Psoas muscle (tissue), 8 donors: ENCODE measurements around the gene GPRASP1. TPM values are rescaled to one million over a fixed set of nuclear protein-coding genes. Genes with fewer than 3 reads are reported as not detected.
"Not testable (repeated sequence)": the region's sequence is repeated elsewhere in the genome, so short reads cannot be mapped to it uniquely, and the experiment has no call there.

Source experiments
- ATAC-seq, 4 donors: fragments of 200-7000 bp; cut with Tn5 transposase; one replicate each; pipeline ENCODE4 v1.9.1; 2020; ENCODE audit warnings: moderate library complexity in 3 of 4, mild to moderate bottlenecking in 2 of 4
- DNase-seq, 2 donors: peaks; one replicate each; pipeline ENCODE4 v3.0.0-alpha.2; 2020
- H3K27ac ChIP-seq: fragments of 200-600 bp; one replicate; pipeline ENCODE4 v1.8.0; 2022
- H3K27me3 ChIP-seq, 3 donors: fragments of 200-600 bp in 1 of 3; one replicate each; pipeline versions ENCODE4 v1.6.1 to v1.8.0; 2013 to 2022; ENCODE audit warnings: low read length in 2 of 3, mild to moderate bottlenecking in 2 of 3, moderate library complexity in 1 of 3; ENCODE audit not compliant: insufficient read depth in 3 of 3
- H3K36me3 ChIP-seq, 2 donors: fragments of 200-600 bp in 1 of 2; one replicate each; pipeline versions ENCODE4 v1.6.1 to v1.8.0; 2013 to 2022; ENCODE audit warnings: low read depth in 1 of 2, mild to moderate bottlenecking in 1 of 2, moderate library complexity in 1 of 2; ENCODE audit not compliant: insufficient read depth in 1 of 2
- H3K4me1 ChIP-seq: fragments of 200-600 bp; one replicate; pipeline ENCODE4 v1.8.0; 2022
- H3K4me3 ChIP-seq: fragments of 200-600 bp; one replicate; pipeline ENCODE4 v1.8.0; 2022; ENCODE audit warnings: mild to moderate bottlenecking
- H3K9me3 ChIP-seq: fragments of 200-600 bp; one replicate; pipeline ENCODE4 v1.8.0; 2022
- WGBS, 3 donors: extraction: QIAGEN DNeasy Blood & Tissue Kit; methylation state at CpG; one replicate each; pipeline versions ENCODE4 v1.1.6 to v1.1.7; 2013; 5-methylcytosine and 5-hydroxymethylcytosine counted together
- intact Hi-C, 2 donors: fragments of 100-400 bp; cut with DNase I; formaldehyde crosslinking; loops; one replicate each; pipeline versions ENCODE4 v1.11.0 to v1.14.2; 2022
- polyA plus RNA-seq, 3 donors: library from polyadenylated mRNA; stranded (reverse); fragments of 200-250 nt; gene quantifications; one replicate each; pipeline ENCODE4 v1.2.3, GENCODE V29; 2013
- total RNA-seq, 4 donors: library from RNA; stranded (reverse); fragmentation: NEBNext Ultra II Directional in 2 of 4; extraction: Animal tissue kit (Norgen Biotek cat#: 25700) in 2 of 4; gene quantifications; one replicate each; pipeline versions ENCODE4 v1.2.1 to v1.2.4, GENCODE V29; 2021 to 2023
- TF ChIP-seq, protein P1 (sequence below): fragments of 200-600 bp; IDR thresholded peaks from one replicate; pipeline ENCODE4 v1.8.0; 2022; ENCODE audit warnings: antibody characterized with exemption
- donor health status: healthy with polysubstance abuse.
- donor health status: DM: no; HTN: no; CAD: no; lungs with moderate emphysema.
- donor health status: Bipolar disorder and iron deficiency.
- donor health status: healthy.
- donor health status: DM: yes; HTN: yes; CAD: no.
- donor health status: DM: no; HTN: no; CAD: no.
- donor health status: DM: no; HTN: no; CAD: no.
- donor health status: DM: yes; HTN: yes; CAD: no.

GPRASP1 gene
- total and polyA plus RNA-seq, 7 donors: 0.43 to 7.2 (median 1.2) TPM

DNA sequence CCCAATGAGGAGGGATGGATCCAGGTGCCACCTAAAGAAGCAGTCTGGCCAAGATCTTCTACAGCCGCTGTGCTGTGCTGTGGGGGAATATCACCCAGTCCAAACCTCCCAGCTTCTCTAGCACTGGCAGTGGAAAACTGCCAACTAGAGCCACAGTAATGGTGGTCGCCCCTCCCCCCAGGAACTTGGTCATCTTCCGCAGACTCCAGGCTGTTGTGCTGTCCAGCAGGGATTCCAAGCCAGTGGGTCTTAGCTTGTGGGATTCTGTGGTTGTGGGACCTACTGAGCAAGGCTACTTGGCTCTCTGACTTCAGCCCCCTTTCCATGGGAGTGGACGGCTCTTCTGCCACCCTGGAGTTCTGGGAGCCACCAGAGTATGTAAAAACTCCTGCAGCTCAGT, 18.2 kb downstream of the GPRASP1 start:
- intact Hi-C loops: no loop called here
- Histone ChIP-seq H3K36me3 (no peaks in the 10 kb centered on the region), H3K4me3 (no peak overlapping the region), H3K4me1 (no peaks in the 10 kb centered on the region), H3K9me3 (peaks cover 4% of the 10 kb centered on the region), H3K27me3 (no peaks in the 10 kb centered on the region), H3K27ac (no peak overlapping the region)
- DNase-seq (no peak), ATAC-seq (no peak)
- 73 to 93% (median 88%) methylated on average over 4 of the region's 4 CpGs for WGBS, 3 donors
- TF ChIP-seq, protein P1, sequence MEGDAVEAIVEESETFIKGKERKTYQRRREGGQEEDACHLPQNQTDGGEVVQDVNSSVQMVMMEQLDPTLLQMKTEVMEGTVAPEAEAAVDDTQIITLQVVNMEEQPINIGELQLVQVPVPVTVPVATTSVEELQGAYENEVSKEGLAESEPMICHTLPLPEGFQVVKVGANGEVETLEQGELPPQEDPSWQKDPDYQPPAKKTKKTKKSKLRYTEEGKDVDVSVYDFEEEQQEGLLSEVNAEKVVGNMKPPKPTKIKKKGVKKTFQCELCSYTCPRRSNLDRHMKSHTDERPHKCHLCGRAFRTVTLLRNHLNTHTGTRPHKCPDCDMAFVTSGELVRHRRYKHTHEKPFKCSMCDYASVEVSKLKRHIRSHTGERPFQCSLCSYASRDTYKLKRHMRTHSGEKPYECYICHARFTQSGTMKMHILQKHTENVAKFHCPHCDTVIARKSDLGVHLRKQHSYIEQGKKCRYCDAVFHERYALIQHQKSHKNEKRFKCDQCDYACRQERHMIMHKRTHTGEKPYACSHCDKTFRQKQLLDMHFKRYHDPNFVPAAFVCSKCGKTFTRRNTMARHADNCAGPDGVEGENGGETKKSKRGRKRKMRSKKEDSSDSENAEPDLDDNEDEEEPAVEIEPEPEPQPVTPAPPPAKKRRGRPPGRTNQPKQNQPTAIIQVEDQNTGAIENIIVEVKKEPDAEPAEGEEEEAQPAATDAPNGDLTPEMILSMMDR: no peak

DNA sequence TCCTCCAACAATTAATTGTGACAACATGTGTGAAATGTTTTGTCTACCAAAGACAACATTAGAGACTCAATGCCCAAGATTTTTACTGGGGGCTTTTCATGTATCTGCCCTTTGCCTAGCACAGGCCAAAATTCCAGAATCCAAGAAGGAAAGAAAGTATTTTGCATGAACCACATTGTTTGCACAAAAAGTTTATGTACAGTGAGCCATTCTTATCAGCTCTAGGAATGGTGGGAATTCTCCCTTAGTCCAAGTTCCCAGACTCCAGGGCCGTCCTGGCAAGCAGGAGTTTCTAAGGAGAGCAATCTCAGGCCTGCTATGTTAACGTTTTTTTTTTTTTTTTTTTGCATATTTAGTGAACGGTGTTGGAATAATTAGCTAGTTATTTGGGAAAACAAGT, 21.6 kb downstream of the GPRASP1 start:
- Histone ChIP-seq H3K4me3 (no peak overlapping the region), H3K9me3 (no peaks in the 10 kb centered on the region), H3K27ac (no peak overlapping the region), H3K4me1 (no peaks in the 10 kb centered on the region), H3K36me3 (no peaks in the 10 kb centered on the region), H3K27me3 (no peaks in the 10 kb centered on the region)
- TF ChIP-seq, protein P1: no peak
- intact Hi-C loops: no loop called here
- WGBS, 3 donors: 29 to 74% (median 53%) methylated on average over 3 of the region's 3 CpGs
- ATAC-seq: no peak
- no peak for DNase-seq

DNA sequence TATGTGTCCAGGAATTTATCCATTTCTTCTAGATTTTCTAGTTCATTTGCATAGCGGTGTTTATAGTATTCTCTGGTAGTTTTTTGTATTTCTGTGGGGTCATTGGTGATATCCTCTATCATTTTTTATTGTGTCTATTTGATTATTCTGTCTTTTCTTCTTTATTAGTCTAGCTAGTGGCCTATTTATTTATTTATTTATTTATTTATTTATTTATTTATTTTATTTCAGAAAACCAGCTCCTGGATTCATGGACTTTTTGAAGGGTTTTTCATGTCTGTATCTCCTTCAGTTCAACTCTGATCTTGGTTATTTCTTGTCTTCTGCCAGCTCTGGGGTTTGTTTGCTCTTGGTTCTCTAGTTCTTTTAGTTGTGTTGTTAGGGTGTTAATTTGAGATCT, 26.2 kb downstream of the GPRASP1 start:
- H3K4me3 ChIP-seq, H3K9me3 ChIP-seq, ATAC-seq, H3K27ac ChIP-seq, intact Hi-C loops, DNase-seq, H3K36me3 ChIP-seq, H3K4me1 ChIP-seq, H3K27me3 ChIP-seq: not testable (repeated sequence)
- 68 to 97% (median 93%) methylated on average over 1 of the region's 1 CpG for WGBS, 3 donors

DNA sequence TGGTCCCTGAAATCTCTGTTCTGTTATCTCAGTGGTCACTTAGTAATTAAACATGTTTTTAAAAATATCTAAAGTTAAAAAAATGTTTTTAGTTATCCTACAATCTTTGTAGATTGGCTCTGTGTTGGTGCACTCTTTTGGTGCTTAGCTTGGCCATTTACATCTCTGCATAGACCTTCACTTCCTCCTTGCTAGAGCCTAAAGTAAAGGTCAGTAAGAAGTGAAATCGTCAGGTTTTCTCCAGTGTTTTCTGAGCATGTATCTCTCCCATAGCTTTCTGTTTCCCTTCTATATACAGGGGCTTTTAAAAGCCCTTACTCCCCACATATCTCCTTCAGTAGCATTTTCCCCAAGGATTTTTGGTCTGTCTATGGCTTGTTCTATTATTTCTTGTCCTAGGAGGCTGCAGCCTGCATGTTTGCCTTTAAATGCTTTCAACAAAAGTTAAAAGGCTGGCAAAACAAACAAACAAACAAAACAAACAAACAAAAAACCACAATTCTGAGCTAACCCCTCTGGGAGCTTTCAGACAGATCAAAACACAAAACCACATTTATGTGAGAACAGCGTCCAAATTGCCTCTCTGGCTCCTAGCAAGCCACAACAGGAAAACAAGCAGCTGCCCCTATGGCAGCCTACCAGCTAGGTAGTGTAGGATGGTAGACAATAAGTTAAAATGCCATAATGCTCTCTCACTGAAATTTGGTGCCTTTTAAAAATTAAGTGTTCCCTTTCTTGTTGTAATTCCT, 33.7 kb downstream of the GPRASP1 start:
- H3K4me1 ChIP-seq: no peaks in the 10 kb centered on the region
- no peaks in the 10 kb centered on the region for H3K36me3 ChIP-seq
- no peak overlapping the region for H3K27ac ChIP-seq
- ATAC-seq (no peak), DNase-seq (no peak)
- TF ChIP-seq, protein P1: no peak
- H3K4me3 ChIP-seq: no peak overlapping the region
- peaks cover 9% of the 10 kb centered on the region for H3K9me3 ChIP-seq
- WGBS, 3 donors: 43 to 55% (median 47%) methylated on average over 2 of the region's 2 CpGs
- no peaks in the 10 kb centered on the region for H3K27me3 ChIP-seq
- intact Hi-C loops: no loop called here

DNA sequence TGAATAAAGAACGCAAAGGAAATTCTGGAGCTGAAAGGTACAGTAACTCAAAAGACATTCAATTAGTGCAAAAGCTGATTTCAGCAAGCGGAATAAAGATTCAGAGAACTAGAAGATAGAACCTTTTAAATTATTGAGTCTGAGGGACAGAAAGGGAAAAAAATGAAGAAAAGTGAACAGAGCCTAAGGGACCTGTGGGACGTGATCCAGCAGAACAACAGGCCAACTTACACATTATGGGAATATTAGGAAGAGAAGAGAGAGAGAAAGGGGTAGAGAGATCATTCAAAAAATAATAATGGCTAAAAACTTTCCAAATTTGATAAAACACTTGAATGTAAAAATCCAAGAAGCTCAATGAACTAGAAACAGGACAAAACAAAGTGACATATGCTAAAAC, 43.5 kb downstream of the GPRASP1 start:
- WGBS, 3 donors: 71 to 97% (median 92%) methylated on average over 3 of the region's 3 CpGs
- intact Hi-C loops: no loop called here

More for the DNA sequence above, 43.5 kb downstream of the GPRASP1 start:
- no peaks in the 10 kb centered on the region for H3K36me3 ChIP-seq
- H3K9me3 ChIP-seq: no peaks in the 10 kb centered on the region
- TF ChIP-seq, protein P1: no peak
- H3K4me1 ChIP-seq: no peaks in the 10 kb centered on the region
- ATAC-seq (no peak), DNase-seq (no peak)
- no peak overlapping the region for H3K27ac ChIP-seq
- no peaks in the 10 kb centered on the region for H3K27me3 ChIP-seq
- H3K4me3 ChIP-seq: no peak overlapping the region
